HuH-7.5 (cell line): Measurements from ENCODE around the gene PDCD1.
"Not testable (repeated sequence)": the region's sequence is repeated elsewhere in the genome, so short reads cannot be mapped to it uniquely, and the experiment has no call there.

Experiments
- DNase-seq: peaks from one replicate; pipeline ENCODE4 v3.0.0; 2011; ENCODE audit warnings: low spot score

PDCD1 gene

DNA sequence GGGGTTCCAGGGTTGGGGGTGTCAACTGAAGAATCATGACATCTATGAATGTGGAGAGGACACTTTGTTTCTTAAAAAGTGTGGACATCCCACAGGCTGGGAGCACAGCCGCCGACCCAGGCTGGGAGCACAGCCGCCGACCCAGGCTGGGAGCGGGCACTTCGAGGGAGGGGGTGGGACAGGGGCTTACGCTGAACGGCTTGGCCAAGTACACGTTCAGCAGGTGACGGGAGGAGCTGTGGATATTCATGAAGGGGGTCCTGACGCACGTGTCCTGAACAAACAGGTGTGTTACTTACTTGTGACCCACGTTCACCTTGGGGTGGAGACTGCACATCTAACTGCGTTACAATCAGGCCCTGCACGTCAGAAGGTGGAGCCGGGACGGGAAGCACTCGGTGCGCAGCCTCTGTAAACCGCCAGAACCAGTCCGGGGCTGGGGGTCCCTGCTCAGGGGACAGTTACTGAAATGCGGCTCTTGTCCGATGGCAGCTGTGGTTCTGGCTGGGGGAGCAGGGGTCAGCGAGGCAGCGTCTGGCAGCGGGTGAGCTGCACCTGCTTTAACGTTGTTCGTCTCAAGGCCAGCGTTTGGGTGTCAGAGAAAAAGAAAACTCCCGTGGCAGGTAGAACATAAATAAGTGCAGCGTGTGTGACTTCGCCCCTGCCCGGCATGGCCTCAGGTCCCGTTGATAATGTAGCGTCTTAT lies 58.3 kb downstream of the PDCD1 start:
- not testable (repeated sequence) for DNase-seq
